Activated CD4-positive, alpha-beta memory T cell treated with anti-CD3 and anti-CD28 coated beads for 36 hours (primary cell): ENCODE measurements around the gene CRHR2. TPM values are rescaled to one million over a fixed set of nuclear protein-coding genes. Genes with fewer than 3 reads are reported as not detected.

Source experiments
- CTCF ChIA-PET: fragments of 350-600 bp; sonication (Branson Sonifier 250); formaldehyde crosslinking; loops from one replicate; lab custom pipeline; 2021; ENCODE audit warnings: antibody characterized with exemption, inconsistent platforms; lab: Charles Lee
- POLR2A ChIA-PET: fragments of 350-600 bp; sonication (Branson Sonifier 250); formaldehyde crosslinking; loops from one replicate; lab custom pipeline; 2021; ENCODE audit warnings: antibody characterized with exemption; lab: Charles Lee
- DNase-seq: peaks from one replicate; pipeline ENCODE4 v3.0.0-alpha.2; 2020
- H3K27ac Mint-ChIP-seq: one replicate; pipeline ENCODE4 v1.8.0; 2021; ENCODE audit warnings: mixed read lengths
- H3K27me3 Mint-ChIP-seq: one replicate; pipeline ENCODE4 v1.8.0; 2021; ENCODE audit warnings: mixed read lengths
- H3K36me3 Mint-ChIP-seq: one replicate; pipeline ENCODE4 v1.8.0; 2021; ENCODE audit warnings: mixed read lengths
- H3K4me1 Mint-ChIP-seq: one replicate; pipeline ENCODE4 v1.8.0; 2021; ENCODE audit warnings: low read depth, mixed read lengths
- H3K4me3 Mint-ChIP-seq: one replicate; pipeline ENCODE4 v1.8.0; 2021; ENCODE audit warnings: mild to moderate bottlenecking, mixed read lengths
- H3K9me3 Mint-ChIP-seq: one replicate; pipeline ENCODE4 v1.8.0; 2021; ENCODE audit warnings: mixed read lengths
- intact Hi-C: fragments of 100-400 bp; cut with micrococcal nuclease; formaldehyde crosslinking; loops from one replicate; pipeline ENCODE4 v1.15.1; 2023
- total RNA-seq, 2 experiments: library from RNA; stranded (reverse); gene quantifications; one replicate each; pipeline ENCODE4 v1.2.3, GENCODE V29; 2021

Gene CRHR2
- total RNA-seq, 2 experiments from 2014 or later: 0.07 TPM; not detected in 1

GRCh38 chr7:30692882-30693281 lies 10.6 kb upstream of the CRHR2 start:
- no peaks in the 10 kb centered on the region for H3K9me3 Mint-ChIP-seq
- ChIA-PET POLR2A (no interaction called here), CTCF (interaction anchor here (1.5 kb wide), 1 partner anchor 48 kb away, joined by 3 read pairs; no protein-coding TSS in a partner anchor)
- H3K4me1 Mint-ChIP-seq: peaks cover 5% of the 10 kb centered on the region
- H3K27ac Mint-ChIP-seq: no peak overlapping the region
- no peak for DNase-seq
- intact Hi-C loops: no loop called here
- H3K4me3 Mint-ChIP-seq: no peak overlapping the region
- H3K36me3 Mint-ChIP-seq: no peaks in the 10 kb centered on the region
- H3K27me3 Mint-ChIP-seq: peaks cover 4% of the 10 kb centered on the region

GRCh38 chr7:30692438-30692837 lies 10.2 kb upstream of the CRHR2 start:
- POLR2A ChIA-PET: no interaction called here
- H3K27ac Mint-ChIP-seq: no peak overlapping the region
- peaks cover 1% of the 10 kb centered on the region for H3K4me1 Mint-ChIP-seq
- H3K36me3 Mint-ChIP-seq: no peaks in the 10 kb centered on the region
- CTCF ChIA-PET: interaction anchor here (1.5 kb wide), 1 partner anchor 48 kb away, joined by 3 read pairs; no protein-coding TSS in a partner anchor
- intact Hi-C loops: no loop called here
- DNase-seq: no peak
- H3K4me3 Mint-ChIP-seq: no peak overlapping the region
- H3K9me3 Mint-ChIP-seq: no peaks in the 10 kb centered on the region
- peaks cover 4% of the 10 kb centered on the region for H3K27me3 Mint-ChIP-seq

- intact Hi-C loops: no loop called here
- H3K27me3 Mint-ChIP-seq: peaks cover 4% of the 10 kb centered on the region
- no peaks in the 10 kb centered on the region for H3K9me3 Mint-ChIP-seq
- no peak for DNase-seq
- H3K27ac Mint-ChIP-seq: no peak overlapping the region
- H3K4me1 Mint-ChIP-seq: no peaks in the 10 kb centered on the region
- no peak overlapping the region for H3K4me3 Mint-ChIP-seq
- ChIA-PET POLR2A (interaction anchor here (0.6 kb wide), 1 partner anchor 12 kb away, joined by 3 read pairs; no protein-coding TSS in a partner anchor), CTCF (no interaction called here)
- no peaks in the 10 kb centered on the region for H3K36me3 Mint-ChIP-seq
These were observed 7.8 kb upstream of the CRHR2 start for GRCh38 chr7:30690011-30690410.

- Mint-ChIP-seq H3K27me3 (peaks cover 9% of the 10 kb centered on the region), H3K4me1 (no peaks in the 10 kb centered on the region), H3K9me3 (no peaks in the 10 kb centered on the region), H3K4me3 (no peak overlapping the region), H3K27ac (no peak overlapping the region), H3K36me3 (no peaks in the 10 kb centered on the region)
- intact Hi-C loops: no loop called here
- CTCF ChIA-PET: no interaction called here
- POLR2A ChIA-PET: no interaction called here
- DNase-seq: no peak
These were observed 6.5 kb upstream of the CRHR2 start for GRCh38 chr7:30688718-30689221.

GRCh38 chr7:30687604-30688003 lies 5.3 kb upstream of the CRHR2 start:
- ChIA-PET CTCF (no interaction called here), POLR2A (no interaction called here)
- H3K27ac Mint-ChIP-seq: no peak overlapping the region
- no peak overlapping the region for H3K4me3 Mint-ChIP-seq
- peaks cover 5% of the 10 kb centered on the region for H3K4me1 Mint-ChIP-seq
- H3K27me3 Mint-ChIP-seq: peaks cover 19% of the 10 kb centered on the region
- no peaks in the 10 kb centered on the region for H3K36me3 Mint-ChIP-seq
- intact Hi-C loops: no loop called here
- H3K9me3 Mint-ChIP-seq: no peaks in the 10 kb centered on the region
- DNase-seq: no peak

- no peak overlapping the region for H3K4me3 Mint-ChIP-seq
- CTCF ChIA-PET: interaction anchor here (1.1 kb wide), 1 partner anchor 57 kb away, joined by 3 read pairs; no protein-coding TSS in a partner anchor
- intact Hi-C loops: loop anchor here (5.0 kb wide), 1 partner anchor 58 kb away; no protein-coding TSS in a partner anchor
- no peaks in the 10 kb centered on the region for H3K9me3 Mint-ChIP-seq
- H3K27ac Mint-ChIP-seq: no peak overlapping the region
- POLR2A ChIA-PET: no interaction called here
- no peaks in the 10 kb centered on the region for H3K36me3 Mint-ChIP-seq
- H3K27me3 Mint-ChIP-seq: peaks cover 40% of the 10 kb centered on the region
- peaks cover 11% of the 10 kb centered on the region for H3K4me1 Mint-ChIP-seq
- no peak for DNase-seq
These were observed 2.1 kb upstream of the CRHR2 start for GRCh38 chr7:30684351-30684750.

GRCh38 chr7:30683816-30684215 lies 1.6 kb upstream of the CRHR2 start:
- Mint-ChIP-seq H3K4me3 (no peak overlapping the region), H3K27me3 (peaks cover 45% of the 10 kb centered on the region), H3K9me3 (no peaks in the 10 kb centered on the region), H3K27ac (no peak overlapping the region), H3K36me3 (no peaks in the 10 kb centered on the region), H3K4me1 (peaks cover 11% of the 10 kb centered on the region)
- intact Hi-C loops: loop anchor here (5.0 kb wide), 1 partner anchor 58 kb away; no protein-coding TSS in a partner anchor
- ChIA-PET POLR2A (no interaction called here), CTCF (no interaction called here)
- DNase-seq: no peak

- CTCF ChIA-PET: interaction anchor here (1.8 kb wide), 1 partner anchor 56 kb away, joined by 12 read pairs; no protein-coding TSS in a partner anchor
- POLR2A ChIA-PET: no interaction called here
- DNase-seq: no peak
- Mint-ChIP-seq H3K27ac (no peak overlapping the region), H3K36me3 (no peaks in the 10 kb centered on the region), H3K9me3 (no peaks in the 10 kb centered on the region), H3K27me3 (peaks cover 50% of the 10 kb centered on the region), H3K4me1 (peaks cover 11% of the 10 kb centered on the region), H3K4me3 (no peak overlapping the region)
- intact Hi-C loops: loop anchor here (5.0 kb wide), 1 partner anchor 59 kb away; no protein-coding TSS in a partner anchor
These were observed 1.1 kb upstream of the CRHR2 start for GRCh38 chr7:30683306-30683705.

- Mint-ChIP-seq H3K4me3 (peak overlapping the region; percentile 40), H3K9me3 (no peaks in the 10 kb centered on the region), H3K27me3 (peaks cover 54% of the 10 kb centered on the region), H3K36me3 (no peaks in the 10 kb centered on the region), H3K27ac (no peak overlapping the region), H3K4me1 (peaks cover 11% of the 10 kb centered on the region)
- intact Hi-C loops: loop anchor here (5.0 kb wide), 1 partner anchor 60 kb away; no protein-coding TSS in a partner anchor
- no peak for DNase-seq
- ChIA-PET CTCF (interaction anchor here (1.5 to 1.9 kb wide), 3 partner anchors 21 to 59 kb away, joined by 4 to 12 read pairs (median 7); no protein-coding TSS in a partner anchor), POLR2A (interaction anchor here (1.1 kb wide), 1 partner anchor 56 kb away, joined by 3 read pairs; no protein-coding TSS in a partner anchor)
These were observed 443 bp downstream of the CRHR2 start for GRCh38 chr7:30681815-30682211.

- Mint-ChIP-seq H3K4me1 (peaks cover 11% of the 10 kb centered on the region), H3K27me3 (peaks cover 56% of the 10 kb centered on the region), H3K4me3 (peak overlapping the region; percentile 40), H3K36me3 (no peaks in the 10 kb centered on the region), H3K27ac (no peak overlapping the region), H3K9me3 (no peaks in the 10 kb centered on the region)
- ChIA-PET POLR2A (no interaction called here), CTCF (interaction anchor here (1.5 to 1.9 kb wide), 3 partner anchors 22 to 60 kb away, joined by 4 to 12 read pairs (median 7); no protein-coding TSS in a partner anchor)
- intact Hi-C loops: loop anchor here (5.0 kb wide), 1 partner anchor 61 kb away; no protein-coding TSS in a partner anchor
- no peak for DNase-seq
These were observed 892 bp downstream of the CRHR2 start for GRCh38 chr7:30681331-30681797.

- Mint-ChIP-seq H3K4me1 (peaks cover 11% of the 10 kb centered on the region), H3K36me3 (no peaks in the 10 kb centered on the region), H3K4me3 (no peak overlapping the region)
These were observed 2.6 kb downstream of the CRHR2 start for GRCh38 chr7:30679664-30680063.

GRCh38 chr7:30678805-30679204 lies 3.5 kb downstream of the CRHR2 start:
- no peak for DNase-seq
- H3K27me3 Mint-ChIP-seq: peaks cover 51% of the 10 kb centered on the region
- intact Hi-C loops: no loop called here
- H3K36me3 Mint-ChIP-seq: no peaks in the 10 kb centered on the region
- ChIA-PET CTCF (no interaction called here), POLR2A (interaction anchor here (0.9 kb wide), 1 partner anchor 11 kb away, joined by 3 read pairs; no protein-coding TSS in a partner anchor)
- no peaks in the 10 kb centered on the region for H3K9me3 Mint-ChIP-seq
- no peak overlapping the region for H3K4me3 Mint-ChIP-seq
- peaks cover 11% of the 10 kb centered on the region for H3K4me1 Mint-ChIP-seq
- no peak overlapping the region for H3K27ac Mint-ChIP-seq

More at GRCh38 chr7:30679664-30680063, 2.6 kb downstream of the CRHR2 start:
- Mint-ChIP-seq H3K9me3 (no peaks in the 10 kb centered on the region), H3K27ac (no peak overlapping the region), H3K27me3 (peaks cover 55% of the 10 kb centered on the region)
- ChIA-PET POLR2A (no interaction called here), CTCF (interaction anchor here (1.2 kb wide), 1 partner anchor 60 kb away, joined by 3 read pairs; no protein-coding TSS in a partner anchor)
- DNase-seq: no peak
- intact Hi-C loops: loop anchor here (5.0 kb wide), 1 partner anchor 63 kb away; no protein-coding TSS in a partner anchor
